M059J (cell line): Measurements from ENCODE around the gene IQGAP2. TPM values are rescaled to one million over a fixed set of nuclear protein-coding genes. Genes with fewer than 3 reads are reported as not detected.

Source experiments
- DNase-seq: peaks from one replicate; pipeline ENCODE4 v3.0.0-alpha.2; 2012; ENCODE audit warnings: low read depth
- total RNA-seq: library from RNA; depleted of rRNA; stranded (reverse); fragments of >200 nt; shearing (Covaris generic); gene quantifications from 2 replicates; pipeline ENCODE4 v1.2.3, GENCODE V29; 2014

IQGAP2 gene
- total RNA-seq, 1 experiment from 2014 or later, result 0.52 TPM

GRCh38 chr5:76684756-76685519 lies 281.9 kb downstream of the IQGAP2 start:
- DNase-seq, result no peak

DNA sequence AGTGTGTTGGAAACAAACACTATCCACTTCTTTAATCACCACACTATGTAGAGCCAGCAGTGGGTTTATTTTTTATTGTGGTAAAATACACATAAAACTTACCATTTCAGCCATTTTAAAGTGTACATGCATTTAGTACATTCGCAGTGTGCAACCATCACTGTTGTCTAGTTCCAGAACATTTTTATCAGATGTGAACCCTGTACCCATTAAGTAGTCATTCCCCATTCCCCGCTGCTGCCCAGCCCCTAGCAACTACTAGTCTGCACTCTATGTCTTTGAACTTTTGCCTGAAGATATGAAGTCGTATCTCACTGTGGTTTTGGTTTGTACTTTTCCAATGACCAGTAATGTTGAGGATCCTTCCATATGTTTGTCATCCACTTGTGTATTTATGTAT lies 282.6 kb downstream of the IQGAP2 start:
- DNase-seq, result peak; percentile 23

DNA sequence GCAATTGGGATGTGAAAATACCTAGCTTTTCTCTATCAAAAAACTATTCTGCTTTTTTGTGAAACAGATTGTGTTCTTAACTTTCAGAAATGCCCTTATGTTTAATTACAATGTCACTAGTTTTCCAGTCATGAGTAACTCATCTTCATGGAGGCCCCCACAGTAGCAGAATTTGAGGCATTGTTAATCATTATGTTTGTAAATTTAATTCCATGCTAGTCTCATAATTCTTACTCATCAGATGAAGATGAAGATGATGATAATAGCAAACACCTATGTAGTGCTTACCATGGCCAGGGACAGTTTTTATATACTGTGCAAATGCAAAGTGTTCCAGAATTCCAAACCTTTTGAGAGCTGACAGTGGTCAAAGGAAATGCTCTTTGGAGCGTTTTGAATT lies 285.1 kb downstream of the IQGAP2 start:
- DNase-seq, result peak; percentile 11

GRCh38 chr5:76688836-76689235 lies 285.8 kb downstream of the IQGAP2 start:
- peak; percentile 73 for DNase-seq

GRCh38 chr5:76689321-76690036 lies 286.4 kb downstream of the IQGAP2 start:
- DNase-seq, result peak; percentile 94

DNA sequence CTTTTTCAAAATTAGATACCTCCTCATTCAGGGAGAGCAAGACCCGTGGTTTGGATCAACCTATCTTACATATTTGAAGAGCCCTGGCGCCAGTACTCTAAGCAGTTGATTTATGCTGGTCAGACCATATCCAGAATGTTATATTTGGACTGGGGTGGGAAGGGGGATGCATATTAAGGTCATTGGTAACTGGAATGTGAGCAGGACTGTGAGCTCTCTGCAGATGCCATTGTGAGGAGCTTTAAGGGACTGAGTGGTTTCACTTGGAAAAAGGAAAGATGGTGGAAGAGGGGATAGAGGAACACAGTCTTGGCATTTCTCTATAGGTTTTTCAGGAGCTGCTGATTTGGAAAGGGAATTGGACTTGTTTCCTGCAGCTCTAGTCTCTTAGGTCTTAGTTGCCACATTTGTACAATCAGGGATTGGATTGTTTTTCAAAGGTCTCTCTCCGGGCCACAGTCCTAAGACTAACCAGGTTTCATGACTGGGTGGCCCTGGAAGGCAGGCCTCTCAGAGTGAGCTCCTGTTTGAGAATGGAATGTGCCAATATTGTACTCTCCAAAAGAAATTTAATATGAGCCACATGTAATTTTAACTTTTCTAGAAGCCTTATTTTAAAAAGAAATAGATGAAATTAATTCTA lies 287.1 kb downstream of the IQGAP2 start:
- DNase-seq, result peak; percentile 52

- DNase-seq, result peak; percentile 71
Measured at GRCh38 chr5:76690704-76691466, 287.8 kb downstream of the IQGAP2 start.

DNA sequence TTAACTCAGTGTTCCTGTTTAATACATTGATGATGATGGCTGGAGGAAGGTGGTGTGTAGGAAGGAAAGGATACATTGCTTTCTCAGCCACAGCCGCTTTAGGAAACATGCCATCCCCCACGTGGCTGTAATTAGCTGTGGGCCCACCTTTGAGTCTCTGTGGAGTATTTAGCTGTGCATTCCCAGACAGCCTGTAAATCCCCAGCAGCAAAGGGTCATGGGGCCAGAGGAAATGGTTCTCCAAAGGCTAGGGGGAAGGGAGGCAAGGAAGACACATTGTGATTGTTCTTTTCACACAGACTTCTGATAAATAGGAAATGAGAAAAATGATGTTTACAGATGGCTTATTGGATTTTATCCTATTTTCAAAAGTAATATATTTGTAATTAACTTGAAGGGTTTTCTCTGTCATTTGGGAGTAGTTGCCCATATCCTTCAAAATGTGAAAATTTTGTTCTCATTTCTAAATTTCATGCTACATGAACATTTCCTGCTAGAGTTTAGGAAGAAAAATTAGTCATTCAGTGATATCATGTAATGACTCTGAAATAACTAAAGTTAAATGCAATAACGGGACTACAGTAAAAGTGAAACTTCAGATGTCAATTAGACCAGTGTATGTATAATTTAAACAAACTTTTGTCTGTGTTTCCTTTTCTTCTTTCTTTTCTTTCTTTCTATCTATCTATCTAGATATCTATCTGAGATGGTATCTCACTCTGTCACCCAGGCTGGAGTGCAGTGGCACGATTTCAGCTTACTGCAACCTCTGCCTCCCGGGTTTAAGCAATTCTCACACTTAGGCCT lies 288.6 kb downstream of the IQGAP2 start:
- peak; percentile 81 for DNase-seq

DNA sequence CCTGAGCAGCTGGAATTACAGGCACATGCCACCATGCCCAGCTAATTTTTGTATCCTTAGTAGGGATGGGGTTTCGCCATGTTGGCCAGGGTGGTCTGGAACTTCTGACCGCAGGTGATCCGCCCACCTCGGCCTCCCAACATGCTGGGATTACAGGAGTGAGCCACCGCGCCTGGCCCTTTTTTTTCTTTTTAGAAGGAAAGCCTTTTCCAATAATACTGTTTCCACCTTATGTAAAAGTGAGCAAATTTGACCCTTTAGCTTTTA lies 289.1 kb downstream of the IQGAP2 start:
- DNase-seq, result no peak

DNA sequence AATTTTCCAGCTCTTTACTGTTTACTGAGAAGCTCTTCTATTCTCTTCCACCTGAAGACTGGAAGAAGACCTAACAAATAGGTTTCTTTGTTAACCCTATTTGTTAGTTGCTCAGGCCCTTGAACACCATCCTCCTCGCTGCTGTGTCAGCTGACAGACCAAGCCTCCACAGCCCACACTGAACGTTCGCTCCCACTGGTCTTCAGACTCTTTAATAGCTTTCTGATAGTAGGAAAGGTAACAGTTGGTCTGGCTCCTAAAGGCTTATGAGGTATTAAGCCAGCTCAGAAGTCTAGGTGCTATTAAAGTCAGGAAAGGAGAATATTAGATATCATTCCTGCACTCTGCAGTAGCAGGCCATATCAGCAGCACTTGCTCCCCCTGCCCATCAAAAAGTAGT lies 289.6 kb downstream of the IQGAP2 start:
- no peak for DNase-seq

- no peak for DNase-seq
Measured at GRCh38 chr5:76693141-76693540, 290.1 kb downstream of the IQGAP2 start.

- DNase-seq, result no peak
Measured at GRCh38 chr5:76694317-76694716, 291.2 kb downstream of the IQGAP2 start.

GRCh38 chr5:76695346-76695745 lies 292.3 kb downstream of the IQGAP2 start:
- DNase-seq, result no peak

DNA sequence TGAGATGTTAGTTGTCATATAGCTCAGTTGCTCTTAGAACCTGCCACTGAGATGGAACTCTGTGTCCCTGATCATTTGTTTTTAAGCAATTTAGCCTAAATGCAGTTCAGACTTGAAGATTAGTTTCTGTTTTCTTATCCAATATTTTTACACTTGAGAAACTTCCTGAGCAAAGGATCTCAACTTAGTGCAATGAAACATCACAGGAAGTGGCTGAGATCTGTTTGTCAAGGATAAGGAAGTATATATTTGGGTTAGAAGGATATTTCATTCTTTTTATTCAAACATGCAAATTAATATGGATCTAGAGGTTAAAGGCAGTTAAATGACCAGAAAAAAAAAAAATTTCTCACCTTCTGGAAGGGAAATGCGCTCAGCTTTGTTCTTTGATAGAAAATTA lies 293.2 kb downstream of the IQGAP2 start:
- no peak for DNase-seq

GRCh38 chr5:76697670-76698069 lies 294.6 kb downstream of the IQGAP2 start:
- DNase-seq, result no peak

- no peak for DNase-seq
Measured at GRCh38 chr5:76700571-76700970, 297.5 kb downstream of the IQGAP2 start.

- DNase-seq, result peak; percentile 88
Measured at GRCh38 chr5:76701298-76701697, 298.2 kb downstream of the IQGAP2 start.

DNA sequence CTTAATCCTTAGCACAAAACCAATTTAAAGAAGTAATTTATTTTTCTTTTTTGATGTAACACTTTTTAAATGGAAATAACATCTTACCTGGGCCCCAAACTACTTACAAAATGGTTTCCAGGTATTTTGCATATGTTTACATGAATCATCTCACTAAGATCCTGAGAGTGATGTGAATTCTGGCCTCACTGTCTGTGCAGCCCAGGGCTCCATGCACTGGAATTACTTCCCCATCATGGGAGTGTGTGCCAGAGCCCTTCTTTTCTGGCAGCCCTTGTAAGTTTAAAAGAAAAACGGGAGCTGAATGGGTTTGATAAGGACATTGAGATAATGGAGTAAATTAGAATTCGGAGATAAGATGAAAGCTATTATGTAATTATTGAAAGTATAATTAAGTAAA lies 300.6 kb downstream of the IQGAP2 start:
- no peak for DNase-seq

- no peak for DNase-seq
Measured at GRCh38 chr5:76704131-76704663, 301.1 kb downstream of the IQGAP2 start.

- DNase-seq, result no peak
Measured at GRCh38 chr5:76705574-76705973, 302.5 kb downstream of the IQGAP2 start.

DNA sequence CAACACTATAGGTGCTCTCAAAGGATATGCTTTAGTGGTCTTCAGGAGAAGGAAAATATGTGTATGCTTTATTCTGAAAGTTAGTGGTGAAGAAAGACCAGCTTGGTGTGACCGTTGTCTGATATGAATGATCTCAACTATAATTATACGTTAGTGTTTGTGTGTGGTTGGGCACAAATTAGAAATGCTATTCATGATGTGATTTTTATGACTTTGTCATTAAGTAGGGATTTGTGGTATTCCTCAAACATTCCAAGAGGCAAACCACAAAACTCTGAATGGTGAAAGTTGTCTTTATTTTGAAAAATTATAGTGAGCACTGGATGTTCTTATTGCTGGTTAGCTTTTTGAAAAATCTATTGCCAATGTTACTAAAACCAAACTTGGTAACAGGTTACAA lies 306.7 kb downstream of the IQGAP2 start:
- DNase-seq, result peak; percentile 79
